Measurements from ENCODE around the gene MCOLN1.

DNA sequence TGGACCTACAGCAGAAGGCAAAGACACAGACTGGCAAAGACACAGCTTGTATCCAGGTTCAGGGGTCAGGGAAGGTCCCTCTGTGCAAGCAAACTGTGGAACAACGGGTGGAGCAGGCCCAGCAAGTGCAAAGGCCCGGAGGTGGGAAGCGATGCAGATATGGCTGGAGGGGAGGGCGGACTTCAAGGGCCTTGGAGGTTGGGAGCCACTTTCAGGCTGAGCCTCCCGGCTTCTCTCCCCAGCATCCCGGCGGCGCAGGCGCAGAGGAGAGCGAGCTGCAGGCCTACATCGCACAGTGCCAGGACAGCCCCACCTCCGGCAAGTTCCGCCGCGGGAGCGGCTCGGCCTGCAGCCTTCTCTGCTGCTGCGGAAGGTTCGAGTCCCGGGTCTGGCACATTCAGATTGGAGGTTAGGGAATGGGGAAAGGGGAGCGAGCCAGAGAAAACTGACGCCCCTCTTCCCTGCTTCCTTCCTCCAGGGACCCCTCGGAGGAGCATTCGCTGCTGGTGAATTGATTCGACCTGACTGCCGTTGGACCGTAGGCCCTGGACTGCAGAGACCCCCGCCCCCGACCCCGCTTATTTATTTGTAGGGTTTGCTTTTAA, 11.0 kb downstream of the MCOLN1 start:
- TF ChIP-seq, protein P1, sequence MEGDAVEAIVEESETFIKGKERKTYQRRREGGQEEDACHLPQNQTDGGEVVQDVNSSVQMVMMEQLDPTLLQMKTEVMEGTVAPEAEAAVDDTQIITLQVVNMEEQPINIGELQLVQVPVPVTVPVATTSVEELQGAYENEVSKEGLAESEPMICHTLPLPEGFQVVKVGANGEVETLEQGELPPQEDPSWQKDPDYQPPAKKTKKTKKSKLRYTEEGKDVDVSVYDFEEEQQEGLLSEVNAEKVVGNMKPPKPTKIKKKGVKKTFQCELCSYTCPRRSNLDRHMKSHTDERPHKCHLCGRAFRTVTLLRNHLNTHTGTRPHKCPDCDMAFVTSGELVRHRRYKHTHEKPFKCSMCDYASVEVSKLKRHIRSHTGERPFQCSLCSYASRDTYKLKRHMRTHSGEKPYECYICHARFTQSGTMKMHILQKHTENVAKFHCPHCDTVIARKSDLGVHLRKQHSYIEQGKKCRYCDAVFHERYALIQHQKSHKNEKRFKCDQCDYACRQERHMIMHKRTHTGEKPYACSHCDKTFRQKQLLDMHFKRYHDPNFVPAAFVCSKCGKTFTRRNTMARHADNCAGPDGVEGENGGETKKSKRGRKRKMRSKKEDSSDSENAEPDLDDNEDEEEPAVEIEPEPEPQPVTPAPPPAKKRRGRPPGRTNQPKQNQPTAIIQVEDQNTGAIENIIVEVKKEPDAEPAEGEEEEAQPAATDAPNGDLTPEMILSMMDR (IDR thresholded peaks at IDR 0.05) = no peak
- no peak for TF ChIP-seq POLR2A (IDR thresholded peaks at IDR 0.05)

All from right lobe of liver (tissue), 4 donors.